ENCODE data around the gene GALR2. TPM values are rescaled to one million over a fixed set of nuclear protein-coding genes. Genes with fewer than 3 reads are reported as not detected.
A peak's percentile ranks its signal among the peaks of the same experiment; 100 is the strongest.

GALR2 gene
- total and polyA plus RNA-seq, 9 of the 15 experiments (the other 6 are each of a cell fraction or from before 2014, with no cell fraction given) = 0.34 TPM; not detected in 8

DNA sequence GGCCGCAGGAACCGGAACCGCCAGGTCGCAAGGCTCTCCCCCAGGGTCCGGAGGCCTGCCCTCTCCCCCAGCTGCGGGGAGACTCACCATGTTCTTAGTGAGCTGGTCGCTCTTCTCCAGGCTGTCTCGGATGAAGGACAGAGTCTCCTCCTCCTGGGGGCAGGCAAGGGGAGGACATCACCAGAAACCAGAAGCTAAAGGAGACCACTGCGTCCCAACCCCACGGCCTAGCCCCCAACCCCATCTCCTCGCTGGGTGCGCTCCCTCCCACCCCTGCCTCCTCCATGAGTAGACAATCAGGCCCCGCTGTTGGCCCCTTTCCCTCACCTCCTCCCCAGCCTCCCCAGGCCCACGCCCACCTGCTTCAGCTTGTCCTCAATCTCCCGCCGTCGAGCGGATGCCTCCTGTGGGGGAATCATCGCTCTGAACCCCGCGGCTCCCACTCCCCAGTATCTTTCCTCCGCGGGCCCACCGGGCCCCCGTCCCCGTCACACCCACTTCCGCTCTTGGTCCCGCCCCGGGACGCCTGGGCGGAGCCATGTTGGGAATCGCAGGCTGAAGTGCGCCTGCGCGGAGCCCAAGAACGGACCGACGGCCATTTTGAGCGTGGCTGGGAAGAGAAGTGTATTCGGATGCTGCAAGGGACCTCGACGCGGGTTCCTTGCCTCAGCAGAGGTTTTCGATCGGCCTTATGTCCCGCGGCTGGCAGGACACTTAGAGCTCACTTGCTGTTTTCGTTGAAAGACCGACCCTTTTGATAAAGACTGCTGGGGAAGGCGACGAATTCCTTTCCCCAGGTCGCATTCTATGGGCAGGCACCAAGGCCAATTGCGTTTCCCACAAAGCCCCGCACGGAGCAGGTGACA lies 28.9 kb downstream of the GALR2 start, which contains the start of gene EXOC7 (continued):
- TF ChIP-seq TRIM24 (IDR thresholded peaks at IDR 0.05) (0 out of 4 replicates have a peak, but pooled peaks of 1 of the 2 experiments have one; percentile 10), FOXJ2 (tag; IDR thresholded peaks at IDR 0.05) (no peak), LEF1 (IDR thresholded peaks at IDR 0.05) (no peak), BHLHE40 (IDR thresholded peaks at IDR 0.05; ENCODE audit: low read length) (no peak), FOSL1 (tag; conservative IDR thresholded peaks at IDR 0.05) (no peak), CEBPG (CRISPR knock-in tag; IDR thresholded peaks at IDR 0.05) (peak; percentile 11; the same call in 1 of the 2 replicates), CEBPG (tag; conservative IDR thresholded peaks at IDR 0.05 in 1 of 2, IDR thresholded peaks at IDR 0.05 in 1 of 2) (no peak), SMC3 (conservative IDR thresholded peaks at IDR 0.05; ENCODE audit: insufficient read depth, low read depth, low read length) (no peak), SMARCE1 (IDR thresholded peaks at IDR 0.05) (no peak), POLR2AphosphoS2 (IDR thresholded peaks at IDR 0.05; ENCODE audit: low read length) (no peak), HEY1 (CRISPR knock-in tag; IDR thresholded peaks at IDR 0.05; ENCODE audit: borderline replicate concordance) (no peak), CHD2 (IDR thresholded peaks at IDR 0.05; ENCODE audit: low read depth, low read length) (no peak), TGIF2 (CRISPR knock-in tag; IDR thresholded peaks at IDR 0.05) (no peak), MECOM (CRISPR knock-in tag; IDR thresholded peaks at IDR 0.05) (no peak), MYNN (IDR thresholded peaks at IDR 0.05) (no peak), MYNN (CRISPR knock-in tag; IDR thresholded peaks at IDR 0.05) (no peak), POU5F1 (IDR thresholded peaks at IDR 0.05; ENCODE audit: borderline replicate concordance, low read depth, low read length, partially characterized antibody) (no peak), POLR2B (IDR thresholded peaks at IDR 0.05; ENCODE audit: low read depth, partially characterized antibody) (peak; percentile 84), ZBTB12 (CRISPR knock-in tag; IDR thresholded peaks at IDR 0.05) (no peak), PHF20 (IDR thresholded peaks at IDR 0.05; ENCODE audit: partially characterized antibody) (peak; percentile 82), ZNF197 (CRISPR knock-in tag; IDR thresholded peaks at IDR 0.05; ENCODE audit: low read depth) (no peak)
- TF ChIP-seq, protein P1, sequence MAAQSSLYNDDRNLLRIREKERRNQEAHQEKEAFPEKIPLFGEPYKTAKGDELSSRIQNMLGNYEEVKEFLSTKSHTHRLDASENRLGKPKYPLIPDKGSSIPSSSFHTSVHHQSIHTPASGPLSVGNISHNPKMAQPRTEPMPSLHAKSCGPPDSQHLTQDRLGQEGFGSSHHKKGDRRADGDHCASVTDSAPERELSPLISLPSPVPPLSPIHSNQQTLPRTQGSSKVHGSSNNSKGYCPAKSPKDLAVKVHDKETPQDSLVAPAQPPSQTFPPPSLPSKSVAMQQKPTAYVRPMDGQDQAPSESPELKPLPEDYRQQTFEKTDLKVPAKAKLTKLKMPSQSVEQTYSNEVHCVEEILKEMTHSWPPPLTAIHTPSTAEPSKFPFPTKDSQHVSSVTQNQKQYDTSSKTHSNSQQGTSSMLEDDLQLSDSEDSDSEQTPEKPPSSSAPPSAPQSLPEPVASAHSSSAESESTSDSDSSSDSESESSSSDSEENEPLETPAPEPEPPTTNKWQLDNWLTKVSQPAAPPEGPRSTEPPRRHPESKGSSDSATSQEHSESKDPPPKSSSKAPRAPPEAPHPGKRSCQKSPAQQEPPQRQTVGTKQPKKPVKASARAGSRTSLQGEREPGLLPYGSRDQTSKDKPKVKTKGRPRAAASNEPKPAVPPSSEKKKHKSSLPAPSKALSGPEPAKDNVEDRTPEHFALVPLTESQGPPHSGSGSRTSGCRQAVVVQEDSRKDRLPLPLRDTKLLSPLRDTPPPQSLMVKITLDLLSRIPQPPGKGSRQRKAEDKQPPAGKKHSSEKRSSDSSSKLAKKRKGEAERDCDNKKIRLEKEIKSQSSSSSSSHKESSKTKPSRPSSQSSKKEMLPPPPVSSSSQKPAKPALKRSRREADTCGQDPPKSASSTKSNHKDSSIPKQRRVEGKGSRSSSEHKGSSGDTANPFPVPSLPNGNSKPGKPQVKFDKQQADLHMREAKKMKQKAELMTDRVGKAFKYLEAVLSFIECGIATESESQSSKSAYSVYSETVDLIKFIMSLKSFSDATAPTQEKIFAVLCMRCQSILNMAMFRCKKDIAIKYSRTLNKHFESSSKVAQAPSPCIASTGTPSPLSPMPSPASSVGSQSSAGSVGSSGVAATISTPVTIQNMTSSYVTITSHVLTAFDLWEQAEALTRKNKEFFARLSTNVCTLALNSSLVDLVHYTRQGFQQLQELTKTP (IDR thresholded peaks at IDR 0.05; ENCODE audit: low read depth in 1 of 2, partially characterized antibody in 2 of 2) = no peak
- TF ChIP-seq, protein P2, sequence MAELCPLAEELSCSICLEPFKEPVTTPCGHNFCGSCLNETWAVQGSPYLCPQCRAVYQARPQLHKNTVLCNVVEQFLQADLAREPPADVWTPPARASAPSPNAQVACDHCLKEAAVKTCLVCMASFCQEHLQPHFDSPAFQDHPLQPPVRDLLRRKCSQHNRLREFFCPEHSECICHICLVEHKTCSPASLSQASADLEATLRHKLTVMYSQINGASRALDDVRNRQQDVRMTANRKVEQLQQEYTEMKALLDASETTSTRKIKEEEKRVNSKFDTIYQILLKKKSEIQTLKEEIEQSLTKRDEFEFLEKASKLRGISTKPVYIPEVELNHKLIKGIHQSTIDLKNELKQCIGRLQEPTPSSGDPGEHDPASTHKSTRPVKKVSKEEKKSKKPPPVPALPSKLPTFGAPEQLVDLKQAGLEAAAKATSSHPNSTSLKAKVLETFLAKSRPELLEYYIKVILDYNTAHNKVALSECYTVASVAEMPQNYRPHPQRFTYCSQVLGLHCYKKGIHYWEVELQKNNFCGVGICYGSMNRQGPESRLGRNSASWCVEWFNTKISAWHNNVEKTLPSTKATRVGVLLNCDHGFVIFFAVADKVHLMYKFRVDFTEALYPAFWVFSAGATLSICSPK (IDR thresholded peaks at IDR 0.05; ENCODE audit: borderline replicate concordance) = no peak

All from K562 (cell line).